IMR-90 (cell line): ENCODE measurements around the gene IL5RA. TPM values are rescaled to one million over a fixed set of nuclear protein-coding genes. Genes with fewer than 3 reads are reported as not detected.

Experiments used
- ATAC-seq: fragments of 200-7000 bp; cut with Tn5 transposase; 2 replicates; pipeline ENCODE4 v1.9.1; 2020; ENCODE audit warnings: low read depth, mild to moderate bottlenecking, moderate library complexity
- BruUV-seq: library from RNA; stranded (reverse); fragments of 400-500 nt; replicated peaks from 2 replicates; lab custom pipeline; 2021; lab: Mats Ljungman, UMichigan
- CTCF ChIA-PET: fragments of 300-600 bp; formaldehyde crosslinking; extraction: SDS; loops from one replicate; lab custom pipeline; 2021; ENCODE audit warnings: antibody characterized with exemption; lab: Yijun Ruan, JAX
- POLR2A ChIA-PET: fragments of 300-600 bp; sonication (Branson Sonifier 250); formaldehyde crosslinking; loops from one replicate; lab custom pipeline; 2022; ENCODE audit warnings: antibody characterized with exemption; ENCODE audit not compliant: unreplicated experiment; lab: Charles Lee
- DNase-seq: peaks from one replicate; pipeline ENCODE4 v3.0.0; 2013
- H2AFZ ChIP-seq: replicated peaks from 2 replicates; pipeline ENCODE3; 2013; ENCODE audit warnings: low read length, mild to moderate bottlenecking; ENCODE audit not compliant: poor library complexity
- H2AK5ac ChIP-seq: 2 replicates; pipeline ENCODE4 v1.6.1; 2013; ENCODE audit warnings: low read depth, low read length, inconsistent platforms
- H2AK9ac ChIP-seq: replicated peaks from 2 replicates; pipeline ENCODE3; 2013; ENCODE audit warnings: mild to moderate bottlenecking, low read depth, low read length, moderate library complexity; ENCODE audit not compliant: poor library complexity
- H2BK120ac ChIP-seq: 2 replicates; pipeline ENCODE4 v1.6.1; 2013; ENCODE audit warnings: low read depth, low read length, inconsistent platforms
- H2BK15ac ChIP-seq: 3 replicates; pipeline ENCODE4 v1.6.1; 2013; ENCODE audit warnings: low read depth, low read length, inconsistent platforms
- H2BK20ac ChIP-seq: 2 replicates; pipeline ENCODE4 v1.6.1; 2013; ENCODE audit warnings: low read depth, mild to moderate bottlenecking, inconsistent platforms, low read length, moderate library complexity
- H2BK5ac ChIP-seq: 2 replicates; pipeline ENCODE4 v1.6.1; 2013; ENCODE audit warnings: mild to moderate bottlenecking, low read depth, low read length, inconsistent platforms; ENCODE audit not compliant: poor library complexity, severe bottlenecking
- H3K14ac ChIP-seq: replicated peaks from 2 replicates; pipeline ENCODE4 v1.6.1; 2013; ENCODE audit warnings: low read depth, low read length, inconsistent platforms
- H3K18ac ChIP-seq: 2 replicates; pipeline ENCODE4 v1.6.1; 2013; ENCODE audit warnings: low read depth, low read length, control low read depth
- H3K23ac ChIP-seq: 2 replicates; pipeline ENCODE4 v1.6.1; 2013; ENCODE audit warnings: low read depth, low read length, inconsistent platforms
- H3K27ac ChIP-seq: 2 replicates; pipeline ENCODE4 v1.5.1; 2013; ENCODE audit warnings: mild to moderate bottlenecking, control low read depth, low read length; ENCODE audit not compliant: insufficient read depth
- H3K27me3 ChIP-seq: 2 replicates; pipeline ENCODE4 v1.6.1; 2013; ENCODE audit warnings: low read length; ENCODE audit not compliant: control insufficient read depth, insufficient read depth
- H3K36me3 ChIP-seq: 2 replicates; pipeline ENCODE4 v1.6.1; 2013; ENCODE audit warnings: low read length, mixed read lengths; ENCODE audit not compliant: control insufficient read depth, insufficient read depth
- H3K4ac ChIP-seq: 2 replicates; pipeline ENCODE4 v1.6.1; 2013; ENCODE audit warnings: low read depth, low read length, inconsistent platforms
- H3K4me1 ChIP-seq: 2 replicates; pipeline ENCODE4 v1.6.1; 2013; ENCODE audit warnings: low read length, mixed read lengths; ENCODE audit not compliant: control insufficient read depth, insufficient read depth
- H3K4me2 ChIP-seq: 2 replicates; pipeline ENCODE4 v1.6.1; 2013; ENCODE audit warnings: low read depth, mild to moderate bottlenecking, control low read depth, low read length, moderate library complexity
- H3K4me3 ChIP-seq: 2 replicates; pipeline ENCODE4 v1.5.1; 2013; ENCODE audit warnings: low read depth, mild to moderate bottlenecking, control low read depth, low read length, moderate library complexity; ENCODE audit not compliant: insufficient read depth
- H3K56ac ChIP-seq: 2 replicates; pipeline ENCODE4 v1.6.1; 2013; ENCODE audit warnings: low read length, inconsistent platforms; ENCODE audit not compliant: insufficient read depth; ENCODE audit errors: extremely low read depth
- H3K79me1 ChIP-seq, 2 experiments: 2 replicates each; pipeline ENCODE4 v1.6.1; 2013; ENCODE audit warnings: low read length in 2 of 2, inconsistent platforms in 1 of 2, low read depth in 1 of 2
- H3K9ac ChIP-seq: 2 replicates; pipeline ENCODE4 v1.6.1; 2013; ENCODE audit warnings: low read depth, low read length, control low read depth
- H3K9me1 ChIP-seq: 2 replicates; pipeline ENCODE4 v1.6.1; 2013; ENCODE audit warnings: low read length, inconsistent platforms; ENCODE audit not compliant: insufficient read depth
- H3K9me3 ChIP-seq: 2 replicates; pipeline ENCODE4 v1.6.1; 2013; ENCODE audit warnings: low read length; ENCODE audit not compliant: control insufficient read depth, insufficient read depth
- H4K20me1 ChIP-seq: 2 replicates; pipeline ENCODE4 v1.6.1; 2013; ENCODE audit warnings: low read length, inconsistent platforms; ENCODE audit not compliant: insufficient read depth
- H4K5ac ChIP-seq: 2 replicates; pipeline ENCODE4 v1.6.1; 2013; ENCODE audit warnings: mild to moderate bottlenecking, low read depth, low read length, control low read depth
- H4K8ac ChIP-seq, 2 experiments: 2 replicates each; pipeline ENCODE4 v1.6.1; 2013; ENCODE audit warnings: low read depth in 2 of 2, low read length in 2 of 2, control low read depth in 1 of 2, inconsistent platforms in 1 of 2
- H4K91ac ChIP-seq: 2 replicates; pipeline ENCODE4 v1.6.1; 2013; ENCODE audit warnings: low read depth, low read length, inconsistent platforms; ENCODE audit not compliant: insufficient read depth
- BHLHE40 ChIP-seq: fragments of 150-350 bp; IDR thresholded peaks from 2 replicates; pipeline ENCODE4 v1.6.1; 2016; ENCODE audit warnings: mild to moderate bottlenecking, low read depth, low read length
- CEBPB ChIP-seq: IDR thresholded peaks from 2 replicates; pipeline ENCODE4 v1.6.1; 2012; ENCODE audit warnings: low read depth, low read length, improper control_type of control experiment
- CHD1 ChIP-seq: IDR thresholded peaks from 2 replicates; pipeline ENCODE4 v1.6.1; 2012; ENCODE audit warnings: low read depth, low read length, improper control_type of control experiment
- ELK1 ChIP-seq: fragments of 150-350 bp; IDR thresholded peaks from 2 replicates; pipeline ENCODE4 v1.6.1; 2016; ENCODE audit warnings: low read depth, mild to moderate bottlenecking, low read length, moderate library complexity, borderline replicate concordance
- FOS ChIP-seq: fragments of 150-350 bp; IDR thresholded peaks from 2 replicates; pipeline ENCODE4 v1.6.1; 2016; ENCODE audit warnings: low read depth, low read length
- MAFK ChIP-seq: IDR thresholded peaks from 2 replicates; pipeline ENCODE4 v1.6.1; 2012; ENCODE audit warnings: low read depth, low read length, improper control_type of control experiment
- MAZ ChIP-seq: IDR thresholded peaks from 2 replicates; pipeline ENCODE4 v1.6.1; 2012; ENCODE audit warnings: low read depth, mild to moderate bottlenecking, low read length, improper control_type of control experiment, moderate library complexity, borderline replicate concordance
- MXI1 ChIP-seq: IDR thresholded peaks from 2 replicates; pipeline ENCODE4 v1.6.1; 2012; ENCODE audit warnings: low read depth, mild to moderate bottlenecking, low read length, moderate library complexity, borderline replicate concordance
- NFE2L2 ChIP-seq: fragments of 150-350 bp; IDR thresholded peaks from 2 replicates; pipeline ENCODE4 v1.6.1; 2016; ENCODE audit warnings: low read depth, mild to moderate bottlenecking, low read length
- POLR2A ChIP-seq: IDR thresholded peaks from 2 replicates; pipeline ENCODE4 v1.6.1; 2012; ENCODE audit warnings: mild to moderate bottlenecking, low read depth, low read length
- RAD21 ChIP-seq: IDR thresholded peaks from 2 replicates; pipeline ENCODE4 v1.6.1; 2012; ENCODE audit warnings: low read length, improper control_type of control experiment
- RCOR1 ChIP-seq: IDR thresholded peaks from 2 replicates; pipeline ENCODE4 v1.6.1; 2012; ENCODE audit warnings: mild to moderate bottlenecking, low read length, improper control_type of control experiment; ENCODE audit not compliant: insufficient replicate concordance
- RFX5 ChIP-seq: IDR thresholded peaks from 2 replicates; pipeline ENCODE4 v1.8.0; 2012; ENCODE audit warnings: low read depth, mild to moderate bottlenecking, low read length, moderate library complexity
- SMC3 ChIP-seq: fragments of 150-350 bp; IDR thresholded peaks from 2 replicates; pipeline ENCODE4 v1.6.1; 2016; ENCODE audit warnings: low read depth, mild to moderate bottlenecking, antibody characterized with exemption, low read length, moderate library complexity
- USF2 ChIP-seq: fragments of 150-350 bp; IDR thresholded peaks from 2 replicates; pipeline ENCODE4 v1.6.1; 2017; ENCODE audit warnings: mild to moderate bottlenecking, antibody characterized with exemption, low read length, low read depth
- WGBS, 2 experiments: methylation state at CpG; one replicate each; pipeline versions ENCODE4 v1.1.5 to v1.1.7; 2013; ENCODE audit warnings: missing lambda C conversion rate in 2 of 2; ENCODE audit not compliant: insufficient read length in 1 of 2; ENCODE audit errors: extremely low coverage in 2 of 2; 5-methylcytosine and 5-hydroxymethylcytosine counted together
- dilution Hi-C: fragments of 300-500 bp; cut with HindIII; formaldehyde crosslinking; loops from one replicate; pipeline ENCODE4 v1.14.3; 2018; ENCODE audit warnings: low sequenced_read_pairs; ENCODE audit not compliant: unreplicated experiment
- in situ Hi-C: fragments of 300-500 bp; cut with MboI; formaldehyde crosslinking; loops from 3 replicates; pipeline ENCODE4 v1.14.3; 2019; ENCODE audit warnings: low sequenced_read_pairs, inconsistent platforms, mixed read lengths
- intact Hi-C: fragments of 100-400 bp; cut with micrococcal nuclease; formaldehyde crosslinking; loops from 2 replicates; pipeline ENCODE4 v1.10.0; 2022
- polyA plus RNA-seq, 3 experiments: library from polyadenylated mRNA; depleted of rRNA; stranded (reverse); fragments of >200 nt; gene quantifications; 2 replicates each; pipeline ENCODE4 v1.2.3, GENCODE V29; 2012; ENCODE audit warnings: low replicate concordance in 1 of 3
- total RNA-seq: library from RNA; depleted of rRNA; stranded (reverse); fragments of >200 nt; gene quantifications from 2 replicates; pipeline ENCODE4 v1.2.3, GENCODE V29; 2012
- TF ChIP-seq, protein P1 (sequence below): conservative IDR thresholded peaks from 2 replicates; pipeline ENCODE4 v1.5.1; 2012; ENCODE audit warnings: mild to moderate bottlenecking, low read depth, low read length, improper control_type of control experiment

IL5RA gene
- total and polyA plus RNA-seq, 2 of the 4 experiments (the other 2 are of a cell fraction), result not detected

DNA sequence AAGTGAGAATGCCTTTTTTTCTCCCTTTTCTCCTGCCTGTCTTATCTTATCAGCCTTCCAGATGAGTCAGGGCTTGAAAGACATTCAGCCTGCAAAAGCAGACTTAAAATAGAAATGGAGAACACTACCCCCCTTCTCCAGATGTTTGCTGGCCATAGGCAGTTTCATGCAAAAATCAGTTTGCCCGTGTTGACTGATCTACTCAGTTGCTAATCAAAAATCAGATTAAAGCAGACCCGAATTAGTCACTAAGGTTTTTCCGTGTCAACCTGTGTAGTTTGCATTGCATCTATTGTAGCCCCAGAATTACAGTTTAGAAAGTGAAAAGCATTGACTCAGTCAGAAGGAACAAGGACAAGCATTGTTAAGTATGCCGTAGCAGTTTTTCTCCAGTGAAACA, 56.2 kb downstream of the IL5RA start:
- BruUV-seq, result no TSS peak

More for the DNA sequence above, 56.2 kb downstream of the IL5RA start:
- in situ Hi-C loops, result no loop called here
- H3K36me3 ChIP-seq, result no peaks in the 10 kb centered on the region
- no peak overlapping the region for H2BK15ac ChIP-seq
- H2BK5ac ChIP-seq, result no peak overlapping the region
- H3K4me3 ChIP-seq, result no peak overlapping the region
- ATAC-seq (peak; percentile 24; the same call in 1 of the 2 replicates), DNase-seq (peak; percentile 12)
- no peak overlapping the region for H3K4ac ChIP-seq
- H2AFZ ChIP-seq, result no peak overlapping the region
- no peak overlapping the region for H3K18ac ChIP-seq
- no peak overlapping the region for H4K8ac ChIP-seq
- WGBS, 2 experiments, result 60% methylated on average over 1 of the region's 4 CpGs; no CpG with 5 or more reads in 1 of the 2 experiments
- no peak overlapping the region for H2AK5ac ChIP-seq
- no peaks in the 10 kb centered on the region for H3K4me1 ChIP-seq
- H3K79me1 ChIP-seq, result no peaks in the 10 kb centered on the region
- H3K27me3 ChIP-seq, result no peaks in the 10 kb centered on the region
- intact Hi-C loops, result no loop called here
- peaks cover 5% of the 10 kb centered on the region; the same call in 1 of the 2 replicates for H3K9me3 ChIP-seq
- no peak overlapping the region for H4K5ac ChIP-seq
- H2AK9ac ChIP-seq, result no peak overlapping the region
- H4K20me1 ChIP-seq, result no peaks in the 10 kb centered on the region
- H3K9ac ChIP-seq, result no peak overlapping the region
- H3K14ac ChIP-seq, result no peak overlapping the region
- TF ChIP-seq SMC3 (no peak), POLR2A (no peak), FOS (no peak), CEBPB (no peak), BHLHE40 (no peak), ELK1 (no peak), MAFK (no peak), RCOR1 (no peak), MAZ (no peak), NFE2L2 (no peak), CHD1 (no peak), MXI1 (no peak), RFX5 (no peak), RAD21 (no peak), USF2 (no peak)
- TF ChIP-seq, protein P1, sequence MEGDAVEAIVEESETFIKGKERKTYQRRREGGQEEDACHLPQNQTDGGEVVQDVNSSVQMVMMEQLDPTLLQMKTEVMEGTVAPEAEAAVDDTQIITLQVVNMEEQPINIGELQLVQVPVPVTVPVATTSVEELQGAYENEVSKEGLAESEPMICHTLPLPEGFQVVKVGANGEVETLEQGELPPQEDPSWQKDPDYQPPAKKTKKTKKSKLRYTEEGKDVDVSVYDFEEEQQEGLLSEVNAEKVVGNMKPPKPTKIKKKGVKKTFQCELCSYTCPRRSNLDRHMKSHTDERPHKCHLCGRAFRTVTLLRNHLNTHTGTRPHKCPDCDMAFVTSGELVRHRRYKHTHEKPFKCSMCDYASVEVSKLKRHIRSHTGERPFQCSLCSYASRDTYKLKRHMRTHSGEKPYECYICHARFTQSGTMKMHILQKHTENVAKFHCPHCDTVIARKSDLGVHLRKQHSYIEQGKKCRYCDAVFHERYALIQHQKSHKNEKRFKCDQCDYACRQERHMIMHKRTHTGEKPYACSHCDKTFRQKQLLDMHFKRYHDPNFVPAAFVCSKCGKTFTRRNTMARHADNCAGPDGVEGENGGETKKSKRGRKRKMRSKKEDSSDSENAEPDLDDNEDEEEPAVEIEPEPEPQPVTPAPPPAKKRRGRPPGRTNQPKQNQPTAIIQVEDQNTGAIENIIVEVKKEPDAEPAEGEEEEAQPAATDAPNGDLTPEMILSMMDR, result no peak
- ChIA-PET CTCF (no interaction called here), POLR2A (no interaction called here)
- dilution Hi-C loops, result no loop called here
- no peak overlapping the region for H3K56ac ChIP-seq
- no peak overlapping the region for H3K23ac ChIP-seq
- H2BK120ac ChIP-seq, result no peak overlapping the region
- no peak overlapping the region for H4K91ac ChIP-seq
- H2BK20ac ChIP-seq, result no peak overlapping the region
- no peaks in the 10 kb centered on the region for H3K9me1 ChIP-seq
- no peak overlapping the region for H3K4me2 ChIP-seq
- H3K27ac ChIP-seq, result no peak overlapping the region
